CD4-positive, alpha-beta T cell (primary cell): ENCODE measurements around the gene PRG2. TPM values are rescaled to one million over a fixed set of nuclear protein-coding genes. Genes with fewer than 3 reads are reported as not detected.

Experiments
- ATAC-seq: fragments of 200-7000 bp; cut with Tn5 transposase; one replicate; pipeline ENCODE4 v1.10.0; 2022; ENCODE audit warnings: mild to moderate bottlenecking; ENCODE audit not compliant: poor library complexity
- CTCF ChIA-PET: fragments of 350-600 bp; sonication (Branson Sonifier 250); formaldehyde crosslinking; loops from one replicate; lab custom pipeline; 2021; ENCODE audit warnings: antibody characterized with exemption, inconsistent platforms; lab: Charles Lee
- POLR2A ChIA-PET: fragments of 350-600 bp; sonication (Branson Sonifier 250); formaldehyde crosslinking; loops from one replicate; lab custom pipeline; 2021; ENCODE audit warnings: antibody characterized with exemption, inconsistent platforms; lab: Charles Lee
- DNase-seq, 14 experiments: peaks; one replicate each; pipeline ENCODE4 v3.0.0-alpha.2; 2013 to 2020; ENCODE audit warnings: mixed read lengths in 2 of 14
- H3K27ac ChIP-seq, 2 donors: one replicate each; pipeline versions ENCODE4 v1.5.1 to v1.7.0; 2013; ENCODE audit warnings: low read length in 2 of 2, low read depth in 1 of 2, mild to moderate bottlenecking in 1 of 2
- H3K27me3 ChIP-seq, 2 experiments: 1 replicate in 1 of 2; 2 replicates in 1 of 2; pipeline versions ENCODE4 v1.6.1 to v1.7.0; 2013; ENCODE audit warnings: low read length in 2 of 2, control low read depth in 1 of 2, mild to moderate bottlenecking in 1 of 2, moderate library complexity in 1 of 2; ENCODE audit not compliant: insufficient read depth in 2 of 2, control insufficient read depth in 1 of 2
- H3K36me3 ChIP-seq: one replicate; pipeline ENCODE4 v1.6.1; 2013; ENCODE audit warnings: low read length, control low read depth; ENCODE audit not compliant: insufficient read depth
- H3K4me1 ChIP-seq: one replicate; pipeline ENCODE4 v1.6.1; 2013; ENCODE audit warnings: low read length, control low read depth; ENCODE audit not compliant: insufficient read depth
- H3K4me3 ChIP-seq: one replicate; pipeline ENCODE4 v1.5.1; 2013; ENCODE audit warnings: mild to moderate bottlenecking, low read length, moderate library complexity
- H3K9me3 ChIP-seq, 2 experiments: 1 replicate in 1 of 2; 2 replicates in 1 of 2; pipeline versions ENCODE4 v1.6.1 to v1.7.0; 2013; ENCODE audit warnings: low read length in 2 of 2, mild to moderate bottlenecking in 2 of 2, control low read depth in 1 of 2, moderate library complexity in 1 of 2; ENCODE audit not compliant: control insufficient read depth in 1 of 2, insufficient read depth in 1 of 2
- H3K27ac Mint-ChIP-seq: one replicate; pipeline ENCODE4 v1.8.0; 2020; ENCODE audit warnings: mixed read lengths
- H3K27me3 Mint-ChIP-seq: one replicate; pipeline ENCODE4 v1.8.0; 2021; ENCODE audit warnings: mixed read lengths
- H3K36me3 Mint-ChIP-seq: one replicate; pipeline ENCODE4 v1.8.0; 2021; ENCODE audit warnings: low read depth, mixed read lengths
- H3K4me1 Mint-ChIP-seq: one replicate; pipeline ENCODE4 v1.8.0; 2021; ENCODE audit warnings: low read depth, mixed read lengths
- H3K4me3 Mint-ChIP-seq: one replicate; pipeline ENCODE4 v1.8.0; 2020; ENCODE audit warnings: mild to moderate bottlenecking, mixed read lengths
- H3K9me3 Mint-ChIP-seq: one replicate; pipeline ENCODE4 v1.8.0; 2020; ENCODE audit warnings: mixed read lengths
- intact Hi-C, 2 experiments: fragments of 100-400 bp; cut with DNase I in 1 of 2; cut with micrococcal nuclease in 1 of 2; formaldehyde crosslinking; loops; one replicate each; pipeline versions ENCODE4 v1.15.1 to v1.9.0; 2023 to 2025; cut with DNase I, micrococcal nuclease
- total RNA-seq, 174 experiments: library from RNA in 2 of 174; stranded (reverse) in 2 of 174; gene quantifications; one replicate each; pipeline ENCODE4 v1.2.3 and lab custom pipeline; 2021 to 2026
- TF ChIP-seq, protein P1 (sequence below): fragments of 200-600 bp; IDR thresholded peaks from one replicate; pipeline ENCODE4 v1.8.0; 2022; ENCODE audit warnings: antibody characterized with exemption, mild to moderate bottlenecking

The PRG2 gene
- total RNA-seq, 2 experiments from 2014 or later: 0.53 to 1.1 TPM

GRCh38 chr11:57432149-57432561 is 41.7 kb upstream of the PRG2 start:
- no peak overlapping the region for H3K27ac Mint-ChIP-seq
- ATAC-seq: no peak
- POLR2A ChIA-PET: no interaction called here

DNA sequence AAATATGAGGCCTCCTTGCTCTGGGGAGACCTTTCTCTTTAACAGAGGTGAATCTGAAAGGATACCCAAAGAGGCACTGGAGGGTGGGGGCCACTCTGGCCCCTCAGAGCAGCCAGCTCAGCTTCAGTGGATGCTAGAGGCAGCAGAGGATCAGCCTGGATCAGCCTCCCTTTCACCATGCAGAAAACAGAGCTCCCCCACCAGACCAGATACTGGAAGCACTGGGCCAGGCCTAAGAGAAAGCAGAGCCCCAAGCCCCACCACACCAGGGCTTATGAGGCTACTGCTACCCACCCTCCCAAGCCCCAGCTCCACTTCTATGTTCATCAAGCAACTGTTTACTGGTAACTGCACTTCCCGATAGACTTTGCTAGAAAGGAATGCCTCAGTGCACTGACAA is 40.5 kb upstream of the PRG2 start:
- H3K9me3 Mint-ChIP-seq: no peaks in the 10 kb centered on the region
- H3K4me1 ChIP-seq: peaks cover 16% of the 10 kb centered on the region
- H3K27ac Mint-ChIP-seq: no peak overlapping the region

More at GRCh38 chr11:57432149-57432561, 41.7 kb upstream of the PRG2 start:
- Histone ChIP-seq H3K4me3 (no peak overlapping the region), H3K9me3 (no peaks in the 10 kb centered on the region), H3K36me3 (no peaks in the 10 kb centered on the region), H3K4me1 (peaks cover 4% of the 10 kb centered on the region), H3K27me3 (no peaks in the 10 kb centered on the region), H3K27ac (no peak overlapping the region)
- TF ChIP-seq, protein P1, sequence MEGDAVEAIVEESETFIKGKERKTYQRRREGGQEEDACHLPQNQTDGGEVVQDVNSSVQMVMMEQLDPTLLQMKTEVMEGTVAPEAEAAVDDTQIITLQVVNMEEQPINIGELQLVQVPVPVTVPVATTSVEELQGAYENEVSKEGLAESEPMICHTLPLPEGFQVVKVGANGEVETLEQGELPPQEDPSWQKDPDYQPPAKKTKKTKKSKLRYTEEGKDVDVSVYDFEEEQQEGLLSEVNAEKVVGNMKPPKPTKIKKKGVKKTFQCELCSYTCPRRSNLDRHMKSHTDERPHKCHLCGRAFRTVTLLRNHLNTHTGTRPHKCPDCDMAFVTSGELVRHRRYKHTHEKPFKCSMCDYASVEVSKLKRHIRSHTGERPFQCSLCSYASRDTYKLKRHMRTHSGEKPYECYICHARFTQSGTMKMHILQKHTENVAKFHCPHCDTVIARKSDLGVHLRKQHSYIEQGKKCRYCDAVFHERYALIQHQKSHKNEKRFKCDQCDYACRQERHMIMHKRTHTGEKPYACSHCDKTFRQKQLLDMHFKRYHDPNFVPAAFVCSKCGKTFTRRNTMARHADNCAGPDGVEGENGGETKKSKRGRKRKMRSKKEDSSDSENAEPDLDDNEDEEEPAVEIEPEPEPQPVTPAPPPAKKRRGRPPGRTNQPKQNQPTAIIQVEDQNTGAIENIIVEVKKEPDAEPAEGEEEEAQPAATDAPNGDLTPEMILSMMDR: no peak
- intact Hi-C loops: loop anchor here in 1 of 2 experiments (5.0 kb wide), 1 partner anchor 75 kb away; no protein-coding TSS in a partner anchor
- CTCF ChIA-PET: interaction anchor here (0.8 to 1.1 kb wide), 2 partner anchors 26 to 95 kb away, joined by 3 read pairs; no protein-coding TSS in a partner anchor
- H3K36me3 Mint-ChIP-seq: no peaks in the 10 kb centered on the region
- H3K4me3 Mint-ChIP-seq: no peak overlapping the region
- H3K4me1 Mint-ChIP-seq: peaks cover 8% of the 10 kb centered on the region
- peak in 2 of 14 experiments; percentile 34 to 43 for DNase-seq
- no peaks in the 10 kb centered on the region for H3K9me3 Mint-ChIP-seq
- H3K27me3 Mint-ChIP-seq: no peaks in the 10 kb centered on the region

GRCh38 chr11:57429946-57430345 is 39.5 kb upstream of the PRG2 start:
- H3K4me3 ChIP-seq: no peak overlapping the region
- CTCF ChIA-PET: interaction anchor here (1.3 to 1.6 kb wide), 2 partner anchors 13 to 84 kb away, joined by 5 to 6 read pairs; no protein-coding TSS in a partner anchor
- no peak overlapping the region for H3K27ac ChIP-seq
- ATAC-seq (no peak), DNase-seq (no peak)
- peaks cover 3% of the 10 kb centered on the region for H3K36me3 Mint-ChIP-seq
- H3K4me1 ChIP-seq: peaks cover 26% of the 10 kb centered on the region
- H3K27me3 ChIP-seq: no peaks in the 10 kb centered on the region
- TF ChIP-seq, protein P1: no peak
- H3K27me3 Mint-ChIP-seq: no peaks in the 10 kb centered on the region
- intact Hi-C loops: loop anchor here in 1 of 2 experiments (5.0 kb wide), 2 partner anchors 73 to 83 kb away; no protein-coding TSS in a partner anchor
- H3K4me3 Mint-ChIP-seq: no peak overlapping the region
- H3K4me1 Mint-ChIP-seq: peaks cover 29% of the 10 kb centered on the region
- no peaks in the 10 kb centered on the region for H3K36me3 ChIP-seq
- H3K27ac Mint-ChIP-seq: no peak overlapping the region
- POLR2A ChIA-PET: no interaction called here
- H3K9me3 Mint-ChIP-seq: no peaks in the 10 kb centered on the region
- no peaks in the 10 kb centered on the region for H3K9me3 ChIP-seq

More for the DNA sequence above, 40.5 kb upstream of the PRG2 start:
- ATAC-seq: no peak
- Mint-ChIP-seq H3K4me3 (no peak overlapping the region), H3K27me3 (no peaks in the 10 kb centered on the region), H3K4me1 (peaks cover 19% of the 10 kb centered on the region), H3K36me3 (no peaks in the 10 kb centered on the region)
- TF ChIP-seq, protein P1: no peak
- no peak for DNase-seq
- ChIA-PET CTCF (interaction anchor here (1.6 kb wide), 1 partner anchor 85 kb away, joined by 6 read pairs; no protein-coding TSS in a partner anchor), POLR2A (no interaction called here)
- H3K27ac ChIP-seq: no peak overlapping the region
- no peaks in the 10 kb centered on the region for H3K36me3 ChIP-seq
- no peaks in the 10 kb centered on the region for H3K9me3 ChIP-seq
- intact Hi-C loops: loop anchor here in 1 of 2 experiments (5.0 kb wide), 1 partner anchor 74 kb away; no protein-coding TSS in a partner anchor
- no peaks in the 10 kb centered on the region for H3K27me3 ChIP-seq
- H3K4me3 ChIP-seq: no peak overlapping the region
